Stimulated activated CD8-positive, alpha-beta memory T cell treated with anti-CD3 and anti-CD28 coated beads, Interleukin-4, amount 100 ng/mL, for 48 hours (primary cell): ENCODE data around the gene FRMPD2.

ENCODE experiments used
- DNase-seq: peaks from one replicate; pipeline ENCODE4 v3.0.0-alpha.2; 2020

Gene FRMPD2

GRCh38 chr10:48274636-48275035 lies at the start of gene FRMPD2:
TSS of gene FRMPD2 (minus strand) at chr10:48274696. CDS start at chr10:48274567, 129 bp downstream.
- no peak for DNase-seq

DNA sequence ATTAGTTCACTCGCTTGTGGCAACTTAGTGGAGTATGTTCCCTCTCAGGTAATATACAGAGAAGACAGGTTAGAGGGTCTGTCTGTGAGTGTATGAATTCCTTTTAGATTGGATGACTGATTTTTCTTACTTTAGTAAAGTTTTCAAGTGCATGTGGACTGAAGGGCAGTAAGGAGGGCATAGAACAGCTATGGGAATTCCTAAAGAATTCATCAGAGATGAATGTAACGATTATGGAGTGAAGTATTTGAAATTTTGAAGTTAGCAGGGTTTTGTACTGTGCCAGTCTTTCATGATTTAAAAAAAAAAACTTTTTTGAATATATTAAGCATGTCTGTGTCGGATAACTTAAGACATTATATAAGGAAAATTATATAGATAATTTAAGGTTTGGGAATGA lies 47.5 kb upstream of the FRMPD2 start:
- no peak for DNase-seq

DNA sequence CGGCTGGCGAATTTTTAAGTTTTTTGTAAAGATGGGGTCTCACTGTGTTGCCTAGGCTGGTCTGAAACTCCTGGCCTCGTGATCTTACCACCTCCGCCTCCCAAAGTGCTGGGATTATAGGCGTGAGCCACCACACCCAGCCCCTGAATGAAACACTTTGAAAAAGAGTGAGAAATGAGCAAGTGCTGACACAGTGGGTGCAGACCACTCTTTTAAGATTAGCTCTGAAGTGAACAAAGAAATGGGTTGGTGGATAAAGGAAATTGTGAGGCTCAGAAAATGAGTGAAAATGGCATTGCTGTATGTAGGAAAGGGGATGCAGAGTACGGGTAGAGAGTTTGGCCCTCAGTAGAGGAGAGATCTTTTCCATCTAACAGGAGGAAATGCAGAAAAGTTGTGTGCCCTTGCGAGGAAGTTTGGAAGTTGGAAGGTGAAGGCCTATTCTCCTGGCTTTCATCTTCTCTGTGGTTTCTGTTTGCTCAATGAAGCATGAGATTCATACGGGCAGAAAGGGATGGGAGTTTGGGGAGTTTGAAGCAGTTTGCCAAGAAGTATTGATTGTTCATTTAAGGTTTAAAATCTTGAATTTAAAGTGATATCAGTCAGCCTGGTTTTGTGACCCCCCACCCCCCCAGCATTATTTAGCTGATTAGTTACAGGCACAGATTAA lies 43.0 kb upstream of the FRMPD2 start:
- DNase-seq = no peak

- no peak for DNase-seq
Observed at GRCh38 chr10:48316236-48316635, 41.7 kb upstream of the FRMPD2 start.

DNA sequence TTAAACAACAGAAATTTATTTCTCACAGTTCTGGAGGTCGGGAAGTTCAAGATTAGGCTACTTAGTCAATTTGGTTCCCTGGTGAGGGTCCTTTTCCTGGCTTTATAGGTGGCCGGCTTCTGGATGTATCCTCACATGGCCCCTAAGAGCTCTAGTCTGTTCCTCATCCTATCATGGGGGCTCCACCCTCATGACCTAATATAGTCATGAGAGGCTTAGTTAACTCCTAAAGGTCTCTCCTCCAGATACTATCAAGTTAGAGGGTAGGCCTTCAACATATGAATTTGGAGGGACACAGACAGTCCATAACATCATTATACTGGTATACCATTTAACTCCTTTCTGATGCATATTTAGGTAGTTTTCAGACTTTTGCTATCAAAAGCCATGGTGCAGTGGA lies 39.6 kb upstream of the FRMPD2 start:
- DNase-seq = no peak

- DNase-seq = no peak
Observed at GRCh38 chr10:48309711-48310226, 35.3 kb upstream of the FRMPD2 start.

GRCh38 chr10:48307711-48308018 lies 33.2 kb upstream of the FRMPD2 start:
- no peak for DNase-seq

DNA sequence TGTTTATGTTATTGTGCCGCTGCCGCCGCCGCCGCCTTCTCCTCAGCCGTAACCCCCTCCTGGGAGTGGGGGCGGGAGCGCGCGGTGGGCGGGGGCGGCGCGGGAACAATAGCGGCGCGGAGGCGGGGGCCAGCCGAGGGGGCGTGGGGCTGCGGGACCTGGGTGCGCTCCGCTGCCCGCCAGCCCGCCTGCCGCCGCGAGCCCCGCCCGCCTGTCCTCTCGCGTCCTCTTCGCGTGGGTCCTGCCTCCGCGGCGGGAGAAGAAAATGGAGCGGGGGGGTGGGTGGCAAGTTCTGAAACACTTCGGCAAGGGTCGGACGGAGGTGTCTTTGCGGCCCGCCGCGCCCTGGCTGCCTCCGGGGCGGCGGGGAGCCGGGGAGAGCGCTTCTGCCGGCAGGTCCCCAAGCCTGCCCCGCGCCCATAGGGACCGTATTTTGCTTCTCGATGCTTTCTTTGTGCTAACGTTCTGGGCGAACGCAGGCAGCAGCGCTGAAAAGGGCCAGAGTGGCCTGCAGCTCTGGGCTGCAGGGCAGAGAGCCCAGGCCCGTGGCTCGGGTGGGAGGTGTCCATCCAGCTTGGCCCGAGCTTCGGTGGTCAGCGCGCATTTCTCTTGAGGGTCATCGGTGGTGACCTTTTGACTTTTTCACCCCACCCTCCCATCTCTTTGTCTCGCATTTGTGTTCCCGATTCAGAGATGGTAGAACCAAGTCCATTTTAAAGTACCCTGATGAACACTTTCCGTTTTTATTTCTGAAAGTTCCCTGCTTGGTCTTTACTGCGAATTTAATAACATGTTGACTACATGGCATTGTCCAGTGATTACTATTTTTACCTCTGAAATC lies 32.6 kb upstream of the FRMPD2 start:
- DNase-seq = peak; percentile 64

DNA sequence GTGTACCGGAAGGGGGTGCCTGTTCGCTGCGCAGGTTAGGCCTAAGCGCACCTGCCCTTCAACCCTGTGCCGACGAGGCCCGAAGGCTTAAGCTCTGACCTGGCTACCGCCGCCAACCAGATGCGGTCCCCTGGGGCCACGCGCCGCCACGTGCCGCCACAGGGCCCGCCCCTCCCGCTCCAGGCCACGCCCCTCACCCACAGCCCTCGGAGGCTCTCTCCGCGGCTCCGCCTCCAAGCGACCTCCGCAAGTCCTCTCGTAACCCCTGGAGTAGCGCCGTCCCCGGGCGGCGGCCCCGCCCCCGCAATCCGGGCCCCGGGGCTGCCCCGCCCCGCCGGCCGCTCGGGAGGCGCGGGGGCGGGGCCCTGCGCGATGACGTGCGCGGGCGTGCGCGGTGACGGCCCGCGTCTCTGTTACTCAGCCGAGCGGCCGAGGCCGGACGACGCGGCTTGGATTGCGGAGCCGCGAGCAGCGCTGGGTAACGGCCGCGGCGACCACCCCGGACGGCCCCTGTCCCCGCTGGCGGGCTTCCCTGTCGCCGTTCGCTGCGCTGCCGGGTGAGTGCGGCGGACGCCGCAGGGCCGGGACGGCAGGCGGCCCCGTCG lies 31.9 kb upstream of the FRMPD2 start, which contains the start of gene MAPK8:
TSS of gene MAPK8 (plus strand) at position 413 of the 605 bp plus-strand sequence. CDS start 94,984 bp downstream, outside the sequence.
- DNase-seq = peak; percentile 94

DNA sequence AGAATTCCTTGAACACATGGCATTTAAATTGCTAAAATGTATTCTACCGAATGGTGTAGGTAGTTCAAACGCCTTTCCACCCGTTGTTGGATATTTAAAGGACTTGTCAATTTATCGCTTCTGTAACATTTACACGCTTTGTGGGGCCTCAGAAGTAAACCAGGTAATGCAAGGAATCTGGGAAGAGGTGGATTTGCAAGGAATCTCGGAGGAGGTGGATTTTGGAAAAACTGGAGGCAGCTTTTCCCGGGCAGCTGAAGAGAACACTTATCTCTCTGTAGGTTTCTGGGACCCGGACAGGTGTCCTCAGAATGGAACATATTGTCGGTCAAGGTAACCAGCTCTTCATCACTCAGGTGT lies 31.4 kb upstream of the FRMPD2 start:
- DNase-seq = no peak

- DNase-seq = no peak
Observed at GRCh38 chr10:48302515-48303476, 28.3 kb upstream of the FRMPD2 start.

GRCh38 chr10:48300556-48300955 lies 26.1 kb upstream of the FRMPD2 start:
- DNase-seq = no peak

GRCh38 chr10:48299692-48300091 lies 25.2 kb upstream of the FRMPD2 start:
- DNase-seq = no peak

- DNase-seq = no peak
Observed at GRCh38 chr10:48299066-48299465, 24.6 kb upstream of the FRMPD2 start.

GRCh38 chr10:48296576-48297098 lies 22.1 kb upstream of the FRMPD2 start:
- no peak for DNase-seq

- DNase-seq = no peak
Observed at GRCh38 chr10:48294431-48294830, 19.9 kb upstream of the FRMPD2 start.

GRCh38 chr10:48292616-48293015 lies 18.1 kb upstream of the FRMPD2 start:
- no peak for DNase-seq

DNA sequence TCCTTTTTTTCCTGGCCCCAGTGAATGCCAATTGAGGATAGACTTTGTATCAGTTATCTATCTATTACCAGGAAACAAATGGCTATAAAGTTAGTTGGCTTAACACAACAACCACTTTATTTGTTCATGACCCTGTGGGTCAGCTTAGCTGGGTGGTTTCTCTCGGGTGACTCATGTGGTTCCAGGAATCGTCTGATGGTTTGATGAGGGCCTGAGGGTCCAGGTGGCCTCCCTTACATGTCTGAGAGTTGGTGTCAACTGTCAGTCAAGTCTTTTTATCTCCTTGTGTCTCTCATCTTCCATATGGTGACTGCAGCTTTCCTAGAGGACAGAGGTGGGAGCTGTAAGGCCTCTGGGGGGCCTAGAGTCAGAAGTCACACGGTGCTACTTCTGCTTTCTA lies 16.7 kb upstream of the FRMPD2 start:
- no peak for DNase-seq

DNA sequence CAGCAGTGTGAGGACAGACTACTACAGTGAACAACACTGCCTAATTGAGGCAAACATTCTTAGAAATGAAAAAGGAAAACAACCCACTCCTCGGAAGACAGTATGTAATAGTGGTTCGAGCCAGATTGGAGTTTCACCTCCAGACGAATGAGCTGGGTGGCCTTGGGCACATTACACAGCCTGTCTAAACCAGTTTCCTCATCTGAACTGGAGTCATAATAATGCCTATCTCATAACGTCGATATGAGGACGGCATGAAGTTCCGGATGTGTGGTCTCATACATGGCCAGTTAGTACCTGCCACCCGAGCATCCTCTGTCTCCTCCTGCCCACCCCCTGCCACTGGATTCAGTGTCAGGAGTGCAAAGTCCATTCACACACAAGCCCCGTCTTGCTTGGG lies 15.8 kb upstream of the FRMPD2 start:
- DNase-seq = no peak

GRCh38 chr10:48289501-48290238 lies 15.2 kb upstream of the FRMPD2 start:
- peak; percentile 67 for DNase-seq

- DNase-seq = no peak
Observed at GRCh38 chr10:48288661-48289060, 14.2 kb upstream of the FRMPD2 start.
